ENCODE data around the gene DTX4.

- no peak for TF ChIP-seq POLR2AphosphoS5 (IDR thresholded peaks at IDR 0.05; ENCODE audit: low read depth, low read length)
- TF ChIP-seq SIN3A (IDR thresholded peaks at IDR 0.05; ENCODE audit: borderline replicate concordance, insufficient read depth, low read depth, low read length), result no peak
- TF ChIP-seq, protein P1, sequence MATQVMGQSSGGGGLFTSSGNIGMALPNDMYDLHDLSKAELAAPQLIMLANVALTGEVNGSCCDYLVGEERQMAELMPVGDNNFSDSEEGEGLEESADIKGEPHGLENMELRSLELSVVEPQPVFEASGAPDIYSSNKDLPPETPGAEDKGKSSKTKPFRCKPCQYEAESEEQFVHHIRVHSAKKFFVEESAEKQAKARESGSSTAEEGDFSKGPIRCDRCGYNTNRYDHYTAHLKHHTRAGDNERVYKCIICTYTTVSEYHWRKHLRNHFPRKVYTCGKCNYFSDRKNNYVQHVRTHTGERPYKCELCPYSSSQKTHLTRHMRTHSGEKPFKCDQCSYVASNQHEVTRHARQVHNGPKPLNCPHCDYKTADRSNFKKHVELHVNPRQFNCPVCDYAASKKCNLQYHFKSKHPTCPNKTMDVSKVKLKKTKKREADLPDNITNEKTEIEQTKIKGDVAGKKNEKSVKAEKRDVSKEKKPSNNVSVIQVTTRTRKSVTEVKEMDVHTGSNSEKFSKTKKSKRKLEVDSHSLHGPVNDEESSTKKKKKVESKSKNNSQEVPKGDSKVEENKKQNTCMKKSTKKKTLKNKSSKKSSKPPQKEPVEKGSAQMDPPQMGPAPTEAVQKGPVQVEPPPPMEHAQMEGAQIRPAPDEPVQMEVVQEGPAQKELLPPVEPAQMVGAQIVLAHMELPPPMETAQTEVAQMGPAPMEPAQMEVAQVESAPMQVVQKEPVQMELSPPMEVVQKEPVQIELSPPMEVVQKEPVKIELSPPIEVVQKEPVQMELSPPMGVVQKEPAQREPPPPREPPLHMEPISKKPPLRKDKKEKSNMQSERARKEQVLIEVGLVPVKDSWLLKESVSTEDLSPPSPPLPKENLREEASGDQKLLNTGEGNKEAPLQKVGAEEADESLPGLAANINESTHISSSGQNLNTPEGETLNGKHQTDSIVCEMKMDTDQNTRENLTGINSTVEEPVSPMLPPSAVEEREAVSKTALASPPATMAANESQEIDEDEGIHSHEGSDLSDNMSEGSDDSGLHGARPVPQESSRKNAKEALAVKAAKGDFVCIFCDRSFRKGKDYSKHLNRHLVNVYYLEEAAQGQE (IDR thresholded peaks at IDR 0.05; ENCODE audit: insufficient read depth in 1 of 2, low read depth in 2 of 2, low read length in 1 of 2), result no peak
Observed at GRCh38 chr11:59182457-59183151, 10.7 kb downstream of the DTX4 start.
